ENCODE data around the gene TDO2.

TDO2 gene

DNA sequence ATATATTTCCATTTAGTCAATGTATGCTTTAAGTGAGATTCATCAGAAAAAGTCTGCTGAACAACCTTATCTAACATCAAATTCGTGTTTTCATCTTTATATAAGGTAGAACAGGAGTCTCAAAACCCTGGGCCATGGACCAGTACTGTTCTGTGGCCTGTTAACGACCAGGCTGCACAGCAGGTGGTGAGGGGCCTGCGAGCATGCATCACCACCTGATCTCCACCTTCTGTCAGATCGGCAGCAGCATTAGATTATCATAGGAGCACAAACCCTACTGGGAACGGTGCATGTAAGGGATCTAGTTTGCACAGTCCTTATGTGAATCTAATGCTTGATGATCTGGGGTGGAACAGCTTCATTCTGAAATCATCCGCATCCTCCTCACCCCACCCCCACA is 47.0 kb downstream of the TDO2 start:
- Mint-ChIP-seq H3K4me3 (no peak overlapping the region), H3K27ac (no peak overlapping the region), H3K27me3 (no peaks in the 10 kb centered on the region), H3K36me3 (ENCODE audit: insufficient read depth) (peaks cover 13% of the 10 kb centered on the region), H3K9me3 (no peaks in the 10 kb centered on the region), H3K4me1 (ENCODE audit: low read depth in 2 of 2) (peaks cover 19 to 36% of the 10 kb centered on the region in 2 donors)
- ATAC-seq (replicated peaks) (no peak), DNase-seq (no peak)

DNA sequence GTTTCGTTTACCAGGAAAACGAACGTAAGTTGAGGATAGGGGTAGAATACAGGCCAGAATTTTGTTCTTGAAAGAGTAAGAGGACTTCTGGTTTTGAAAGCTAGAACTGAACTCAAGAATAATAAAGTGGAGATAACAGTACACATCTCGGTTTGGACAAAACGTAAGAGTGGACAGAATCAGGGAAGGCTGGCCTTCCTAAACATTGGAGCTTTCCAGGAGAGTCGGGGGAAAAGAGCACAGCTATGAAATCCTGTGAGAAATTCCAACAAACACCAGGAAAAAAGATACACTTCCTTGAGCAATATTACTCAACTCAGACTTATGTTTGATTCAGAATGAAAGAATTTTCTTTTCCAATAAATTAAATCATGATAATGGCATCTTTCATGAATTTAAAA is 49.0 kb downstream of the TDO2 start:
- DNase-seq (no peak), ATAC-seq (replicated peaks) (no peak)
- Mint-ChIP-seq H3K4me3 (peak overlapping the region; percentile 17 to 100), H3K4me1 (ENCODE audit: low read depth in 2 of 2) (peaks cover 19 to 36% of the 10 kb centered on the region in 2 donors), H3K9me3 (no peaks in the 10 kb centered on the region), H3K27ac (peak overlapping the region in 1 of 2 donors; percentile 82), H3K36me3 (ENCODE audit: insufficient read depth) (peaks cover 12% of the 10 kb centered on the region), H3K27me3 (peaks cover 0 to 2% of the 10 kb centered on the region in 2 donors)

- DNase-seq (peak; percentile 69 to 73 (median 70)), ATAC-seq (replicated peaks) (peak; percentile 90)
- Mint-ChIP-seq H3K4me3 (peak within 1 kb of the TSS; percentile 98 to 100), H3K4me1 (ENCODE audit: low read depth in 2 of 2) (peaks cover 15 to 34% of the 10 kb centered on the region in 2 donors), H3K36me3 (ENCODE audit: insufficient read depth) (peaks cover 11% of the 10 kb centered on the region), H3K27ac (peak within 1 kb of the TSS; percentile 98 to 99), H3K27me3 (peaks cover 6 to 12% of the 10 kb centered on the region in 2 donors), H3K9me3 (no peaks in the 10 kb centered on the region)
These were observed 49.9 kb downstream of the TDO2 start, which contains the start of gene CTSO for GRCh38 chr4:155953151-155954117. CTSO (minus strand) TSS chr4:155953866; CDS start chr4:155953847, 19 bp downstream.

DNA sequence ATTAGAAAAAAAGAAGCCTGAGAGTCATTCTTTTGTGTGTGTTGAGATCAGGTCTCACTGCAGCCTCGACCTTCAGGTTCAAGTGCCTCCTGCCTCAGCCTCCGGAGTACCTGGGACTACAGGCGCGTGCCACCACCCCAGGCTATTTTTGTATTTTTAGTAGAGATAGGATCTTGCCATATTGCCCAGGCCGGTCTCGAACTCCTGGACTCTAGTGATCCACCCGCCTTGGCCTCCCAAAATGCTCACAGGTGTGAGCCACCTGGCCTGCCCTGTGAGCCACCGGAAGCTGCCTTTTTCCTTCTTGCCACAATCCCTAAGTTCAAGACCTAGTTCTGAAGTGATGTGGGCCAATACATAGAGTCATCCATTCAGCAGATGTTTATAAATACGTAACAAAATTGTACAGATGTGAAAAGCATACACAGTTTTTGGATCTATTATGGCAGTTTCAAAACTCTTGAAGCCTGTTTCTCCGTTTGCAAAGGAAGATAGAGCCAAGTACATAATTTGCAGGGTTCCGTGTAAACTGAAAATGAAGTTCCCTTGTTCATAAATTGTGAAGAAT is 50.7 kb downstream of the TDO2 start:
- peak overlapping the region; percentile 98 to 99 for H3K27ac Mint-ChIP-seq
- H3K27me3 Mint-ChIP-seq, result peaks cover 14 to 19% of the 10 kb centered on the region in 2 donors
- no peaks in the 10 kb centered on the region for H3K9me3 Mint-ChIP-seq
- H3K4me3 Mint-ChIP-seq, result peak overlapping the region; percentile 98 to 100
- peaks cover 13 to 27% of the 10 kb centered on the region in 2 donors for H3K4me1 Mint-ChIP-seq (ENCODE audit: low read depth in 2 of 2)
- no peak for ATAC-seq (replicated peaks)
- no peak for DNase-seq
- peaks cover 11% of the 10 kb centered on the region for H3K36me3 Mint-ChIP-seq (ENCODE audit: insufficient read depth)

DNA sequence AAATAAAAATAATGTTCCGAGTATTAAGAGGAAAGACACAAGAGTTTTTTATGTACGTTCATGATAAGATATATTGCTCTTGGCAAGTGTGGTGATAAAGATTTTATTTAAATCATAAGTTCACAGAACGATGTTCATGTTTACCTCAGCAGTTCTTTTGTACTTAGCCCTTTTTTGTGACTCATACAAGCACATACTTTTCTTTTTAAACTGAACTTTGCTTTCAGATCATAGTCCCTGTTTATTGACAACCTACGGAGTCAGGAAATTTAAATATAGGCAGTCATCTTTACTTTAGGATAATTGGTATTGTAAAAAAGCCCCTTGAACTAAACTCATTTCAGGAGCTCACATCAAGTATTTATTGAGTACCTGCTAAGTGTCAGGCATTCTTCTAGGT is 51.4 kb downstream of the TDO2 start:
- H3K36me3 Mint-ChIP-seq (ENCODE audit: insufficient read depth), result peaks cover 11% of the 10 kb centered on the region
- DNase-seq (no peak), ATAC-seq (replicated peaks) (no peak)
- H3K9me3 Mint-ChIP-seq, result no peaks in the 10 kb centered on the region
- H3K4me3 Mint-ChIP-seq, result peak overlapping the region in 1 of 2 donors; percentile 100
- H3K27me3 Mint-ChIP-seq, result peaks cover 15 to 25% of the 10 kb centered on the region in 2 donors
- peak overlapping the region in 1 of 2 donors; percentile 99 for H3K27ac Mint-ChIP-seq
- H3K4me1 Mint-ChIP-seq (ENCODE audit: low read depth in 2 of 2), result peaks cover 9 to 22% of the 10 kb centered on the region in 2 donors

DNA sequence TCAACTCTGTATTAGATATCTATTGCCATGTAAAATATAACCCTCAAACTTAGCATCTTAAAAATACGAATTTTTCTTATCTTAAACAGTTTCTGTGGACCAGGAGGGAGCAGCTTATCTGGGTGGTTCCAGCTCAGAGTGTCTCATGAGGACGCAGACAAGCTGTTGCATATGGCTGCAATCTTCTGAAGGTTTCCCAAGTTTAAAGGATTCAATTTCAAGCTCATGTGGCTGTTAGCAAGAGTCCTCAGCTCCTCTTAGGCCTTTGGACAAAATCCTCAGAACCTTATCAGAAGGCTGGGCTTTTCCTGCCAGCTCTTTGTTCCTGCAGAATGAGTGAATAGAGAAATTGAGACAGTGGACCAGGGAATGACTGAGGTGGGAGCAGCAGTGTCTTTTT is 53.0 kb downstream of the TDO2 start:
- H3K4me1 Mint-ChIP-seq (ENCODE audit: low read depth in 2 of 2), result peaks cover 7 to 22% of the 10 kb centered on the region in 2 donors

DNA sequence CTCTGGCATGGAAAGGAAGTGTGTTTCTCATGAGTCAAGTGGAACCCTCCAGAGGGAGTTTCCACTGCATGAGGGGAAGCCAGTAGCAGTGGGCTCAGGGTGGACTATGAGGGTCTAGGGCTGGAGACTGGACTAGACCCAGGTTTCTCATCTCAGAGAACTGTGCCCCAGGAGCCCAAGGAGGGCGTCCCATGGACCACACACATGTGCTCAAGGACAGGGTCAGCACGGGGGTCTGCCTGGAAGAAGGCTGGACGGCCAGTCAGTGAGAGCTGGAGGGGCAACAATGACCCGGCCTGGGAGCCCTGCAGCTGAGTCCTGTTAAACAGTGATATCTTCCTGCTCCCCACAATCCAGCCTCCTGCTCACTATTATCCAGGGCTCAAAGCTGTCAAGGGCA is 55.9 kb downstream of the TDO2 start:
- ATAC-seq (replicated peaks), result no peak
- no peak overlapping the region for H3K4me3 Mint-ChIP-seq
- DNase-seq, result no peak
- H3K9me3 Mint-ChIP-seq, result no peaks in the 10 kb centered on the region
- peaks cover 3 to 7% of the 10 kb centered on the region in 2 donors for H3K4me1 Mint-ChIP-seq (ENCODE audit: low read depth in 2 of 2)
- peaks cover 15 to 25% of the 10 kb centered on the region in 2 donors for H3K27me3 Mint-ChIP-seq
- no peak overlapping the region for H3K27ac Mint-ChIP-seq
- no peaks in the 10 kb centered on the region for H3K36me3 Mint-ChIP-seq (ENCODE audit: insufficient read depth)

More for the DNA sequence above, 53.0 kb downstream of the TDO2 start:
- peaks cover 15 to 25% of the 10 kb centered on the region in 2 donors for H3K27me3 Mint-ChIP-seq
- H3K9me3 Mint-ChIP-seq, result no peaks in the 10 kb centered on the region
- DNase-seq, result no peak
- H3K36me3 Mint-ChIP-seq (ENCODE audit: insufficient read depth), result peaks cover 11% of the 10 kb centered on the region
- no peak overlapping the region for H3K4me3 Mint-ChIP-seq
- ATAC-seq (replicated peaks), result no peak
- H3K27ac Mint-ChIP-seq, result peak overlapping the region in 1 of 2 donors; percentile 29

DNA sequence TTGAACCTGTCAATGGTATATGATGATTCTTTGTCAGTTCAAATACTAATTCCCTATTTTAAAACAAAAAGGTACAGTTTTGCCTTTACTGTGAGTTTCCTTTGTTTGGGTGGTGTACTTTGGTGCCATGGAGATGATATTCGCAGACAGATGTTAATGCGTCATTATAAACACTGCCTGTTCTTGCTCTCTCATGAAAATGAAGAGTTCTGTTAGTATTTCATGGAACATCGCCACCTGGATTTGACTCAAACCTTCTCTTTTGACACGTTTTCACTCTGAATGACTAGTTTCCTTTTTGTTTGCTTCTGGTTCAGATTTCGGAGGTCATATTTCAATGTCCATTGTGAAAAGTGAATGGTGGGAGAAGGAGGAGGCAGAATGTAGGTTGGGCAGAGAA is 57.0 kb downstream of the TDO2 start:
- ATAC-seq (replicated peaks), result no peak
- H3K9me3 Mint-ChIP-seq, result no peaks in the 10 kb centered on the region
- peaks cover 6 to 7% of the 10 kb centered on the region in 2 donors for H3K4me1 Mint-ChIP-seq (ENCODE audit: low read depth in 2 of 2)
- peaks cover 15 to 25% of the 10 kb centered on the region in 2 donors for H3K27me3 Mint-ChIP-seq
- no peak for DNase-seq
- no peak overlapping the region for H3K4me3 Mint-ChIP-seq
- H3K36me3 Mint-ChIP-seq (ENCODE audit: insufficient read depth), result no peaks in the 10 kb centered on the region
- no peak overlapping the region for H3K27ac Mint-ChIP-seq

DNA sequence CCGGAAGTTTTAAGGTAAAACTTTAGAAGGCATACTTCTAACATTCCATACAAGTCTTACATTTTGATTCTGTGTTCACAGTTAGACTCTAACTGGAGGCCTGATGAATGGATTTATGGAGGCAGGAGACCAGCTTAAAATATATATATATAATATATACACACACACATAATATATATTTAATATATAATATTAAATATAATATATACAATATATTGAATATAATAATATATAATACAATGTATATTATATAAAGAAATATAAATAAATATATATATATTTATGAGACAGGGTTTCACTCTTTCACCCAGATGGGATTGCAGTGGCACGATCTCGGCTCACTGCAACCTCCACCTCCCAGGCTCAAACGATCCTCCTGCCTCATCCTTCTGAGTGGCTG is 58.1 kb downstream of the TDO2 start:
- Mint-ChIP-seq H3K9me3 (no peaks in the 10 kb centered on the region), H3K27me3 (peaks cover 15 to 25% of the 10 kb centered on the region in 2 donors), H3K36me3 (ENCODE audit: insufficient read depth) (no peaks in the 10 kb centered on the region), H3K4me1 (ENCODE audit: low read depth in 2 of 2) (peaks cover 6 to 7% of the 10 kb centered on the region in 2 donors), H3K4me3 (no peak overlapping the region), H3K27ac (no peak overlapping the region)
- DNase-seq (no peak), ATAC-seq (replicated peaks) (no peak)

DNA sequence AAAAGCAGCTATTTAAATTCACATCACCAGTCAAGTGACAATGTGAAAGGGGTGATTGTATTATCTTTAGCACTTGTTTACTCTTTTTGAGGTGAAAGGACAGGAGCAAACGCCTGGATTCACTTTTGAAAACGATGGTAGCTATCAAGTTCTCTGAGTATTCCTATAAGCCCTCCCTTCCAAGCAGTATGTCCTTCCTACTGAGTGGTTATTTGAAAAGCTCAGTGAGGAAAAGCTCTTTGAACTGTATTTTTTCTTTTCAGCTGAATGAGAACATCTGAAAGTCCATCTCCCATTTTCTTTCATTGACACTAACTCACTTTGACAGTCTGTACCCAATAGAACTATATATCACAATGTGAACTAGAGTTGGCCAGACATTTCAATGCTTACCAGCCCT is 59.3 kb downstream of the TDO2 start:
- Mint-ChIP-seq H3K27ac (no peak overlapping the region), H3K4me1 (ENCODE audit: low read depth in 2 of 2) (peaks cover 6 to 7% of the 10 kb centered on the region in 2 donors), H3K36me3 (ENCODE audit: insufficient read depth) (no peaks in the 10 kb centered on the region), H3K9me3 (no peaks in the 10 kb centered on the region), H3K27me3 (peaks cover 19 to 20% of the 10 kb centered on the region in 2 donors), H3K4me3 (no peak overlapping the region)
- ATAC-seq (replicated peaks) (no peak), DNase-seq (no peak)

- no peak for DNase-seq
These were observed 60.8 kb downstream of the TDO2 start for GRCh38 chr4:155964016-155964891.

GRCh38 chr4:155966171-155966570 is 62.7 kb downstream of the TDO2 start:
- H3K36me3 Mint-ChIP-seq (ENCODE audit: insufficient read depth), result no peaks in the 10 kb centered on the region
- DNase-seq, result no peak
- H3K27me3 Mint-ChIP-seq, result peaks cover 17 to 18% of the 10 kb centered on the region in 2 donors
- peaks cover 6 to 7% of the 10 kb centered on the region in 2 donors for H3K4me1 Mint-ChIP-seq (ENCODE audit: low read depth in 2 of 2)
- peaks cover 0 to 2% of the 10 kb centered on the region in 2 donors for H3K9me3 Mint-ChIP-seq
- no peak for ATAC-seq (replicated peaks)
- no peak overlapping the region for H3K4me3 Mint-ChIP-seq
- H3K27ac Mint-ChIP-seq, result no peak overlapping the region

More at GRCh38 chr4:155964016-155964891, 60.8 kb downstream of the TDO2 start:
- Mint-ChIP-seq H3K27ac (no peak overlapping the region), H3K27me3 (peaks cover 12 to 16% of the 10 kb centered on the region in 2 donors), H3K36me3 (ENCODE audit: insufficient read depth) (no peaks in the 10 kb centered on the region), H3K4me3 (no peak overlapping the region), H3K9me3 (peaks cover 0 to 2% of the 10 kb centered on the region in 2 donors), H3K4me1 (ENCODE audit: low read depth in 2 of 2) (peaks cover 6 to 7% of the 10 kb centered on the region in 2 donors)
- no peak for ATAC-seq (replicated peaks)
